ENCODE results near the gene BTD.

Gene BTD

GRCh38 chr3:15585111-15585845 lies 16.3 kb upstream of the BTD start:
- TF ChIP-seq TAF1 (IDR thresholded peaks at IDR 0.05; ENCODE audit: borderline replicate concordance, insufficient read depth, low read length) (no peak), REST (IDR thresholded peaks at IDR 0.05; ENCODE audit: insufficient read depth in 1 of 2, low read depth in 2 of 2, low read length in 2 of 2) (no peak), SIN3A (IDR thresholded peaks at IDR 0.05; ENCODE audit: borderline replicate concordance, insufficient read depth, low read length) (no peak), FOXP2 (optimal IDR thresholded peaks at IDR 0.05; ENCODE audit: borderline replicate concordance, extremely low read depth, extremely low read length, insufficient read depth) (no peak), POLR2AphosphoS5 (IDR thresholded peaks at IDR 0.05; ENCODE audit: low read depth, low read length) (no peak)

- no peak for TF ChIP-seq REST (IDR thresholded peaks at IDR 0.05; ENCODE audit: insufficient read depth in 1 of 2, low read depth in 2 of 2, low read length in 2 of 2)
- no peak for TF ChIP-seq FOXP2 (optimal IDR thresholded peaks at IDR 0.05; ENCODE audit: borderline replicate concordance, extremely low read depth, extremely low read length, insufficient read depth)
- TF ChIP-seq SIN3A (IDR thresholded peaks at IDR 0.05; ENCODE audit: borderline replicate concordance, insufficient read depth, low read length), result no peak
- no peak for TF ChIP-seq TAF1 (IDR thresholded peaks at IDR 0.05; ENCODE audit: borderline replicate concordance, insufficient read depth, low read length)
- TF ChIP-seq POLR2AphosphoS5 (IDR thresholded peaks at IDR 0.05; ENCODE audit: low read depth, low read length), result no peak
Observed at GRCh38 chr3:15591242-15591641, 10.3 kb upstream of the BTD start.

DNA sequence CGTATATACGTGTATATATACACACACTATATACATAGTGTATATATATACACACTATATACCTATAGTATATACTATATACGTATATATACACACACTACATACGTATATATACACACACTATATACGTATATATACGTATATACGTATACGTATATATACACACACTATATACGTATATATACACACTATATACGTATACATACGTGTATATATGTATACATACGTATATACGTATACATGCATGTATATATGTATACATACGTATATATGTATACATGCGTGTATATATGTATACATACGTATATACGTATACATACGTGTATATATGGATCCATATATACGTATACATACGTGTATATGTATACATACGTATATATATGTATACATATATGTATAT lies 9.6 kb upstream of the BTD start:
- TF ChIP-seq TAF1 (IDR thresholded peaks at IDR 0.05; ENCODE audit: borderline replicate concordance, insufficient read depth, low read length), result no peak
- no peak for TF ChIP-seq POLR2AphosphoS5 (IDR thresholded peaks at IDR 0.05; ENCODE audit: low read depth, low read length)
- no peak for TF ChIP-seq SIN3A (IDR thresholded peaks at IDR 0.05; ENCODE audit: borderline replicate concordance, insufficient read depth, low read length)
- no peak for TF ChIP-seq FOXP2 (optimal IDR thresholded peaks at IDR 0.05; ENCODE audit: borderline replicate concordance, extremely low read depth, extremely low read length, insufficient read depth)

DNA sequence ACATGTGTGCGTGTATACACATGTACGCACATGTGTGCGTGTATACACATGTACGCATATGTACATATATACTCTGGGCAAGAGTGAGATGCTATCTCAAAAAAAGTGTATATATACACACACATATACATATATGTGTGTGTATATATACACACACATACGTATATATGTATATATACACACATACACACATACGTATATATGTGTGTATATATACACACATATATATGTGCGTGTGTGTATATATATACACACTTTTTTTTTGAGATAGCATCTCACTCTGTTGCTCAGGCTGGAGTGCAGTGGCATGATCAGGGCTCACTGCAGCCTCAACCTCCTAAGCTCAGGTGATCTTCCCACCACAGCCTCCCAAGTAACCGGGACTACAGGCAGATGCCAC lies 8.6 kb upstream of the BTD start:
- TF ChIP-seq REST (IDR thresholded peaks at IDR 0.05; ENCODE audit: insufficient read depth in 1 of 2, low read depth in 2 of 2, low read length in 2 of 2) (no peak), FOXP2 (optimal IDR thresholded peaks at IDR 0.05; ENCODE audit: borderline replicate concordance, extremely low read depth, extremely low read length, insufficient read depth) (no peak), TAF1 (IDR thresholded peaks at IDR 0.05; ENCODE audit: borderline replicate concordance, insufficient read depth, low read length) (no peak), POLR2AphosphoS5 (IDR thresholded peaks at IDR 0.05; ENCODE audit: low read depth, low read length) (no peak), SIN3A (IDR thresholded peaks at IDR 0.05; ENCODE audit: borderline replicate concordance, insufficient read depth, low read length) (no peak)

GRCh38 chr3:15595955-15596354 lies 5.6 kb upstream of the BTD start:
- no peak for TF ChIP-seq SIN3A (IDR thresholded peaks at IDR 0.05; ENCODE audit: borderline replicate concordance, insufficient read depth, low read length)
- no peak for TF ChIP-seq FOXP2 (optimal IDR thresholded peaks at IDR 0.05; ENCODE audit: borderline replicate concordance, extremely low read depth, extremely low read length, insufficient read depth)
- no peak for TF ChIP-seq TAF1 (IDR thresholded peaks at IDR 0.05; ENCODE audit: borderline replicate concordance, insufficient read depth, low read length)
- TF ChIP-seq REST (IDR thresholded peaks at IDR 0.05; ENCODE audit: insufficient read depth in 1 of 2, low read depth in 2 of 2, low read length in 2 of 2), result no peak
- TF ChIP-seq POLR2AphosphoS5 (IDR thresholded peaks at IDR 0.05; ENCODE audit: low read depth, low read length), result no peak
